Measurements from ENCODE around the gene CHKA. TPM values are rescaled to one million over a fixed set of nuclear protein-coding genes. Genes with fewer than 3 reads are reported as not detected.

The CHKA gene
- total RNA-seq, 2 experiments from 2014 or later, result 15.8 to 16.7 TPM

DNA sequence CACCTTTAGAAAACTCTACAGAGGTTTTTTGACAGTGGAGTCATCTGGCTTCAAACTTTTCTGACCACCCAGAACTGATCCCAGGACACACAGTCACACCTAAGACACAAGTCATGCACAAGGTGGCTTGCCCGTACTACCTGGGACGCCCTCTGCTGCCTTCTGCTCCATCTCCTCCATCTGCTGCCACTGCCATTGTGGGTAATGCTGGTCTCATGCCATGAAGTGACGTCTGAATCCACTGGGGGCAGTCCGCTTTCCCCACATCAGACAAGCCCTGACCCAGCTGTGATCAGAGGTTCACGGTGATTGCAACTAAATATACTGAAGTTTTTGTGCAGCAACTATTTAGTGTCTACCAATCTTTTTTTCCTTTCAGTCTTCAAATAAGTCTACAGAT lies 96.1 kb downstream of the CHKA start:
- H3K27me3 Mint-ChIP-seq, result no peaks in the 10 kb centered on the region
- peaks cover 12% of the 10 kb centered on the region for H3K4me1 Mint-ChIP-seq (ENCODE audit: low read depth)
- DNase-seq (peak; percentile 37), ATAC-seq (peak; percentile 45)
- intact Hi-C loops (cut with micrococcal nuclease), result no loop called here
- ChIA-PET CTCF (no interaction called here), POLR2A (no interaction called here)
- H3K27ac Mint-ChIP-seq, result no peak overlapping the region
- H3K4me3 Mint-ChIP-seq, result no peak overlapping the region
- H3K36me3 Mint-ChIP-seq (ENCODE audit: low read depth), result peaks cover 6% of the 10 kb centered on the region
- H3K9me3 Mint-ChIP-seq, result peaks cover 2% of the 10 kb centered on the region
- TF ChIP-seq, protein P1, sequence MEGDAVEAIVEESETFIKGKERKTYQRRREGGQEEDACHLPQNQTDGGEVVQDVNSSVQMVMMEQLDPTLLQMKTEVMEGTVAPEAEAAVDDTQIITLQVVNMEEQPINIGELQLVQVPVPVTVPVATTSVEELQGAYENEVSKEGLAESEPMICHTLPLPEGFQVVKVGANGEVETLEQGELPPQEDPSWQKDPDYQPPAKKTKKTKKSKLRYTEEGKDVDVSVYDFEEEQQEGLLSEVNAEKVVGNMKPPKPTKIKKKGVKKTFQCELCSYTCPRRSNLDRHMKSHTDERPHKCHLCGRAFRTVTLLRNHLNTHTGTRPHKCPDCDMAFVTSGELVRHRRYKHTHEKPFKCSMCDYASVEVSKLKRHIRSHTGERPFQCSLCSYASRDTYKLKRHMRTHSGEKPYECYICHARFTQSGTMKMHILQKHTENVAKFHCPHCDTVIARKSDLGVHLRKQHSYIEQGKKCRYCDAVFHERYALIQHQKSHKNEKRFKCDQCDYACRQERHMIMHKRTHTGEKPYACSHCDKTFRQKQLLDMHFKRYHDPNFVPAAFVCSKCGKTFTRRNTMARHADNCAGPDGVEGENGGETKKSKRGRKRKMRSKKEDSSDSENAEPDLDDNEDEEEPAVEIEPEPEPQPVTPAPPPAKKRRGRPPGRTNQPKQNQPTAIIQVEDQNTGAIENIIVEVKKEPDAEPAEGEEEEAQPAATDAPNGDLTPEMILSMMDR (IDR thresholded peaks at IDR 0.05), result no peak

DNA sequence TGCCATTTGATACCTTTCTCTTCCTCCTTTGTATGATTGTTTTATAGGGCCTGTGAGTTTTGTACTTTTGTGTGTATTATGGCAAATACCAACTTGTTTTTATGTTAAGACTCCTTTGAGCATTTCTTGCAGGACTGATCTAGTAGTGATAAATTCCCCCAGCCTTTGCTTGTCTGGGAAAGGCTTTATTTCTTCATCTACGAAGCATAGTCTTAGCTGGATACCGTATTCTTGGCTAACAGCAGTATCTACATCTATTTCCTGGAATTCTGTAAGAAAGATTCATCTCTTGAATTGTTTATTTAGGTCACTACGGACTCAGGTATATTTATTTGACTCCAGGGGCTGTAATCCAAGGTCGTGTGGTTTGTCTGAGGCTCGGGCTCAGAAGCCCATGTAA lies 96.7 kb downstream of the CHKA start:
- ATAC-seq, result no peak
- ChIA-PET POLR2A (no interaction called here), CTCF (interaction anchor here (1.1 kb wide), 1 partner anchor 20 kb away, joined by 3 read pairs; the partner anchor contains the start of gene UNC93B1)
- intact Hi-C loops (cut with micrococcal nuclease), result no loop called here
- Mint-ChIP-seq H3K27ac (no peak overlapping the region), H3K4me3 (no peak overlapping the region), H3K4me1 (ENCODE audit: low read depth) (peaks cover 10% of the 10 kb centered on the region), H3K27me3 (no peaks in the 10 kb centered on the region), H3K9me3 (peaks cover 2% of the 10 kb centered on the region), H3K36me3 (ENCODE audit: low read depth) (peaks cover 6% of the 10 kb centered on the region)
- DNase-seq, result no peak
- TF ChIP-seq, protein P1 (IDR thresholded peaks at IDR 0.05), result no peak

DNA sequence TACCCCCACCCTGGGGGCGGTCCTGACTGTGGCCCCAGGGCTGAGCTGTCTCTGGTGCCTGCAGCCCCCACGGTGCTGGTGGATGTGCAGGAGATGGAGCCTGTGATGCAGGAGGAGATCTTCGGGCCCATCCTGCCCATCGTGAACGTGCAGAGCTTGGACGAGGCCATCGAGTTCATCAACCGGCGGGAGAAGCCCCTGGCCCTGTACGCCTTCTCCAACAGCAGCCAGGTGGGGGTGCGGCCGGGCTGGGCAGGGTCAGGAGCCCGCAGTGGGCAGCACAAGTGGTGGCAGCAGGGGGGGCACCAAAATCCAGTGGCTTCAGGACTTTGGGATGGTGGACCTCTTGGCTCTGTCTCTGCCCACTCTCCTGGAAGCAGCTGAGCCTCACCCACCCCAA lies 98.7 kb downstream of the CHKA start:
- Mint-ChIP-seq H3K4me1 (ENCODE audit: low read depth) (no peaks in the 10 kb centered on the region), H3K27me3 (no peaks in the 10 kb centered on the region), H3K9me3 (peaks cover 2% of the 10 kb centered on the region), H3K4me3 (no peak overlapping the region), H3K36me3 (ENCODE audit: low read depth) (peaks cover 6% of the 10 kb centered on the region), H3K27ac (no peak overlapping the region)
- ATAC-seq, result no peak
- intact Hi-C loops (cut with micrococcal nuclease), result no loop called here
- CTCF ChIA-PET, result no interaction called here
- DNase-seq, result no peak
- POLR2A ChIA-PET, result interaction anchor here (0.7 kb wide), 1 partner anchor 10 kb away, joined by 3 read pairs; no protein-coding TSS in a partner anchor
- TF ChIP-seq, protein P1 (IDR thresholded peaks at IDR 0.05), result no peak

DNA sequence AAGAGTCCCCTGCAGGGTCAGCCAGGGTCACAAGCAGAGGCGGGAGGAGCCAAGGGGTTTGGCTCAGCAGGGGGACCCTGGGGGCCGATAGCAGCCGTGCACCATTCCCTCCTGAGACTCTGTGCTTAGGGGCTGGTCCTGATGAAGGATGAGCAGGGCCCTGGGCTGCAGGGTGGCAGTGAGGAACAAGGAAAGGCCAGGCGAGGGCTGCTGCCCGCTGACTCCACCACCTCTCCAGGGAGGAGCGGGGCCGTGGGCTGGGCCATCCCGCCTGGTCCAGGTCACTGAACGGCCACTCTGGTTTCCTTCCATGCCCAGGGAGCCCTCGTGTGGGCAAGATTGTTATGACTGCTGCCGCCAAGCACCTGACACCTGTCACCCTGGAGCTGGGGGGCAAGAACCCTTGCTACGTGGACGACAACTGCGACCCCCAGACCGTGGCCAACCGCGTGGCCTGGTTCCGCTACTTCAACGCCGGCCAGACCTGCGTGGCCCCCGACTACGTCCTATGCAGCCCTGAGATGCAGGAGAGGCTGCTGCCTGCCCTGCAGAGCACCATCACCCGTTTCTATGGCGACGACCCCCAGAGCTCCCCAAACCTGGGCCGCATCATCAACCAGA lies 99.9 kb downstream of the CHKA start:
- intact Hi-C loops (cut with micrococcal nuclease), result no loop called here
- TF ChIP-seq, protein P1 (IDR thresholded peaks at IDR 0.05), result no peak
- H3K27me3 Mint-ChIP-seq, result no peaks in the 10 kb centered on the region
- no peak for DNase-seq
- CTCF ChIA-PET, result no interaction called here
- peaks cover 6% of the 10 kb centered on the region for H3K36me3 Mint-ChIP-seq (ENCODE audit: low read depth)
- no peak overlapping the region for H3K4me3 Mint-ChIP-seq
- peaks cover 2% of the 10 kb centered on the region for H3K9me3 Mint-ChIP-seq
- H3K27ac Mint-ChIP-seq, result no peak overlapping the region
- H3K4me1 Mint-ChIP-seq (ENCODE audit: low read depth), result no peaks in the 10 kb centered on the region
- POLR2A ChIA-PET, result no interaction called here
- no peak for ATAC-seq

DNA sequence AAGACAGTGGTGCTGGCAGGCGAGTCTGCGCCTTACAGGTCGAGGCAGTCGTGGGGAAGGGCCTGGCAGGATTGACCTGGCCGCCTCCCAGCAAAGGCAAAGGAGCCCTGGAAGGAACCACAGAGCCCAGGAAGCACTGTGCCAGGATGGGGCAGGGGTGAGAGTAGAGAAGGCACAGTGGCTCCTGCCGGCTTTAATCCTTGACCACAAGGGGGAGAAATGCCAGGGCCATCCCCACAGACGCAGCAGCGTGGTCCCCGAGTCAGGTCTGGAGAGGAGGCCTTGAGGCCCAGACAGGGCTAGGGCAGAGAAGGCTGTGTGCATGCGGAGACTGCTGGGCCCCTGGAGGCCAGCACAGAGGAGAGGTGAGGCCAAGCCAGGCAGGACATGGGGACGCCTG lies 100.6 kb downstream of the CHKA start:
- Mint-ChIP-seq H3K9me3 (peaks cover 2% of the 10 kb centered on the region), H3K27ac (no peak overlapping the region), H3K4me3 (no peak overlapping the region), H3K36me3 (ENCODE audit: low read depth) (peaks cover 5% of the 10 kb centered on the region), H3K27me3 (no peaks in the 10 kb centered on the region), H3K4me1 (ENCODE audit: low read depth) (no peaks in the 10 kb centered on the region)
- ATAC-seq (no peak), DNase-seq (no peak)
- ChIA-PET POLR2A (no interaction called here), CTCF (no interaction called here)
- TF ChIP-seq, protein P1 (IDR thresholded peaks at IDR 0.05), result no peak
- intact Hi-C loops (cut with micrococcal nuclease), result no loop called here
